NCI-H2081 treated with DMSO at 0.1 percent for 48 hours (cell line): Measurements from ENCODE around the gene RXRA.

Source experiments
- DNase-seq: peaks from one replicate; lab custom pipeline; 2025; lab: John Stamatoyannopoulos, UW

The RXRA gene

GRCh38 chr9:134325813-134326723 lies at the start of gene RXRA:
RXRA (plus strand) TSS chr9:134326455; CDS start chr9:134326632, 177 bp downstream.
- no peak for DNase-seq

GRCh38 chr9:134278286-134278685 lies 48.0 kb upstream of the RXRA start:
- DNase-seq, result no peak

- no peak for DNase-seq
These were observed 47.1 kb upstream of the RXRA start for GRCh38 chr9:134278974-134279640.

DNA sequence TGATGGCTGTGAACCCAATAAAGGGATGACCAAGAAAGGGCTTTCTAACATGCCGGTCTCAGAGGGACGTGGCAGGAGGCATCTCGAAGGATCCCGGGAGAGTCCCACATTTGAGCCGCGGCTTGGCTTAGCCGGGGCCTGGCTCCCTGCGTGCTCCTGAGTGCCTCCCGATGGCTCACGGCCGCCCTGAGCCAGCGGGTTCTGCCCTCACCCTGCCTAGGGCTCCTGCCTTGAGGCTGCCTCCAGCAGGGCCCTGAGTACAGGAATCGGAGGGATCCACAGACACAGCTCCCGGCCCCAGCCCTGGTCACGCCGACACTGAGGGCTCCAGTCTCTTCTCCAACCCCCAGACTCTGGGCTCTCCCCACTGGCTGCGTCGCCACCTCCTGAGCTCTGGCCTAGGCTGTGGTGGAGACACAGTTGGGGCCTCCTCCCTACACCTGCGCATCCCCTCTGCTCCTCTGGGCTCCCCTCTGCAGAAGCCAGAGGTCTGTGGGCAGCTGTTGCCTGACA lies 44.1 kb upstream of the RXRA start:
- DNase-seq, result no peak

DNA sequence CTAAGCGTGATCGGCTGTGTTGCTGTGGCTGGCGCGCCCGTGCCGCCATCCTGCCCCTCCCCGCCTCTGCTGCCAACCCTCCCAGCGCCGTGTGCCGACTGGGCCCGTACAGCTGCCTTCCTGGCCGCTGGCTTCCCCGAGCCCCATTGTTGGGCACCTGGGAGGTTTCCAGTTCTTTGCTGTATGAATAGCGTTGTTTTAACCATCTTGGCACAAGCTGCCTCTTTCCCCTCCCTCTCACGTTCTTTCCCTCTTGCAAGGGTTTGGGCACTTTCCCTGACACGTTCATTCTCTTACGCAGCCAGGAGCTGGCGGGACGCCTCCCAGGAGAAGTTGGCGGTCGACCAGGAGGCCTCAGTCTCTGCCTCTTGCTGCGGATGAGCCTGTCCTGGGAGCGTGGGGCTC lies 43.1 kb upstream of the RXRA start:
- DNase-seq, result no peak

- DNase-seq, result no peak
These were observed 42.5 kb upstream of the RXRA start for GRCh38 chr9:134283692-134284265.

- DNase-seq, result no peak
These were observed 42.0 kb upstream of the RXRA start for GRCh38 chr9:134284273-134284672.

DNA sequence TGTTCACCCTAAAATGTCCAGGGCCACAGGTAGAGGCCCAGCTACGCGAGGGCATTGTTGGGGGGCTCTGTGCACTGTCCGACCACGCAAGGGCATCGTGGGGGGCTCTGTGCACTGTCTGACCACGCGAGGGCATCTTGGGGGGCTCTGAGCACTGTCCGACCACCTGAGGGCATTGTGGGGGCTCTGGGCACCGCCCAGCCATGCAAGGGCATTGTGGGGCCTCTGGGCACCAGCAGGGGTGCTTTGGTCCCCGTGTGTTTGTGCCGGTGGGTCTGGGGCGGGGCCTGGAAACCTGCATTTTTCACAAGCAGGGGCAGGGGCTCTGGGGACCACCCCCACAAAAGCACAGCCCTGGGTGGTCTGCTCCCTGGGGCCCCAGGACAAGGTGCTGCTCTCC lies 41.5 kb upstream of the RXRA start:
- DNase-seq, result no peak

- DNase-seq, result no peak
These were observed 40.9 kb upstream of the RXRA start for GRCh38 chr9:134285215-134285845.

- no peak for DNase-seq
These were observed 39.6 kb upstream of the RXRA start for GRCh38 chr9:134286471-134287245.

- no peak for DNase-seq
These were observed 38.4 kb upstream of the RXRA start for GRCh38 chr9:134287591-134288491.

GRCh38 chr9:134288746-134289145 lies 37.5 kb upstream of the RXRA start:
- DNase-seq, result no peak

DNA sequence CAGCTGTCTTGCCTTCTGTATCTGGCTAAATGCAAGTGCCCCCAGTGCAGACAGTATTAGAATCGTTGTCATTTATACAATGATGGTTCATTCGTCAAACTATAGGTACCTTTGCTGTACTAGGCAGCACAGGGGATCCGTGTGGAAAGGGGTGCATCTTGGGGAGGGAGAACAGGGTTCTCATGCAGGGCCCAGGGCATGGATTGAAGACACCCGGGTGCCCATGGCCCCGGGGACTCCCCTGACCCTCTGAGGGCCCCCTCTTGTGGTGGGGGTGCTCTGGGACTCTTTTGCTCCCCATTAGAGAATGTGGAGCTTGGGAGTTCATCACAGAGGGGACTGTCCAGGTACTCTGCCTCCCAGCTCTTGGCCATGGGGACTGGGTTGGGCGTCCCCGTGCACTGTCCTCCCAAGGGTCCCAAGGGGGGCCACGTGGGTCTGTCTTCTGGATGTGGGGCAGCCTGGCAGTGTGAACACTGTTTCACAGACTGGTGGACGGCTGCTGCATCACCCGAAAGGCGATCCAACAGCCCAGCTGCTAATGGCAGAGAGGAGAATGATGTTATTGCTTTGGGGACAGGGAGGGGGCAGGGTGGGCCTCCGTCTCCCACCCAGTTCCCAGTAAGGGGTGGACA lies 36.9 kb upstream of the RXRA start:
- DNase-seq, result no peak

DNA sequence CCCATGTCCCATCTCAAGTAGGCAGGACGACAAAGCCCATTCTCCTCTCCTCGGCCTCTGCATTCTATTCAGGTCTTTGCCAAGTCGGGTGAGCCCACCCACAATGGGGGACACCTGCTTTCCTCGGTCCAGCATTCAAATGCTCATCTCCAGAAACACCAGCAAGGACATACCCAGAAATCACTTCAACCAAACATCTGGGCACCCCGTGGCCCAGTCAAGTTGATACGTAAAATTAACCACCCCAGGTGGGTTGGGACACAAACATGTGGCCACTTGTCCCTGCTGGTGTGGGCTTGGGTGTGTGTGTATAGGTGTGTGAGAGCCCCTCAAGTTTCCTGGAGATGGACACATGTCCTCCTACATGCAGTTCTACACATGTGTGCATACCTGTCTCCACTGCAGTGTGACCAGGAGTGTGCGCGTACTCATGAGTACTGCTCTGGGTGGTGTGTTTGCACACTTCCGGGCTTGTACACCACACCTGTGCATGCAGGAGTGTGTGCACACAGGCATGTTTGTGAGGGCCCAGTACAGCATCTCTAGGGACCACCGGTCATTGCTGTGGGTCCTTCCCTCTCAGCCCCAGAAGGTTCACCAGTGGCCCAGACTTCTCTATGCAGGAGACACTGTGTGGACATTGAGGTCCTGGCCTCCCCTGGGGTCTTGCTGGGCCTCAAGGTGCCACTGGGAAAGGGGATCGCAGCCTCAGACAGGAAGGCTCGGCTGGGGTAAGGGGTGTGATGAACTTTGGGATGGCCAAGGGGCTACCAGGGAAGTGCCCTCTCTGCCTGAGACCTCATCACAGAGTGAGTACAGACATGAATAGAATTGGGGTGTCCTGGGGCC lies 35.4 kb upstream of the RXRA start:
- DNase-seq, result no peak

- DNase-seq, result no peak
These were observed 34.8 kb upstream of the RXRA start for GRCh38 chr9:134291452-134291881.

GRCh38 chr9:134291961-134292871 lies 34.0 kb upstream of the RXRA start:
- DNase-seq, result no peak

- no peak for DNase-seq
These were observed 33.2 kb upstream of the RXRA start for GRCh38 chr9:134293031-134293521.
